Tongue (tissue), 2 donors: Measurements from ENCODE around the gene ATXN3. TPM values are rescaled to one million over a fixed set of nuclear protein-coding genes. Genes with fewer than 3 reads are reported as not detected.

Experiments
- DNase-seq: peaks from one replicate; pipeline ENCODE4 v3.0.0-alpha.2; 2015
- total RNA-seq: library from RNA; depleted of rRNA; stranded (reverse); fragments of >200 nt; gene quantifications from one replicate; pipeline ENCODE4 v1.2.3, GENCODE V29; 2014

ATXN3 gene
- 56.2 TPM for total RNA-seq

GRCh38 chr14:92106143-92106926 is at the start of gene ATXN3:
TSS of gene ATXN3 (minus strand) at chr14:92106582. CDS start at chr14:92106552, 30 bp downstream.
- DNase-seq, result peak; percentile 99

- no peak for DNase-seq
Measured at GRCh38 chr14:92154283-92154942, 48.0 kb upstream of the ATXN3 start.

- DNase-seq, result no peak
Measured at GRCh38 chr14:92153581-92153980, 47.2 kb upstream of the ATXN3 start.

GRCh38 chr14:92144708-92145107 is 38.3 kb upstream of the ATXN3 start:
- DNase-seq, result no peak

- DNase-seq, result no peak
Measured at GRCh38 chr14:92143962-92144361, 37.6 kb upstream of the ATXN3 start.

- no peak for DNase-seq
Measured at GRCh38 chr14:92143309-92143708, 36.9 kb upstream of the ATXN3 start.

GRCh38 chr14:92135269-92135668 is 28.9 kb upstream of the ATXN3 start:
- DNase-seq, result peak; percentile 64

GRCh38 chr14:92134456-92134855 is 28.1 kb upstream of the ATXN3 start:
- no peak for DNase-seq

GRCh38 chr14:92122761-92123160 is 16.4 kb upstream of the ATXN3 start:
- DNase-seq, result peak; percentile 4

- peak; percentile 68 for DNase-seq
Measured at GRCh38 chr14:92122351-92122677, 15.9 kb upstream of the ATXN3 start.

GRCh38 chr14:92121670-92122350 is 15.4 kb upstream of the ATXN3 start, which contains the start of the genes CPSF2 and NDUFB1:
TSS of gene CPSF2 (plus strand) at chr14:92121969. CDS start at chr14:92130985, 9,016 bp downstream.
TSS of gene NDUFB1 (minus strand) at chr14:92121706. CDS start at chr14:92117637, 4,069 bp downstream.
- DNase-seq, result peak; percentile 91

- no peak for DNase-seq
Measured at GRCh38 chr14:92121207-92121669, 14.9 kb upstream of the ATXN3 start.

- no peak for DNase-seq
Measured at GRCh38 chr14:92109490-92109889, 3.1 kb upstream of the ATXN3 start.

GRCh38 chr14:92108345-92109254 is 2.2 kb upstream of the ATXN3 start:
- DNase-seq, result no peak

GRCh38 chr14:92105893-92106142 is 564 bp downstream of the ATXN3 start:
- DNase-seq, result no peak

- DNase-seq, result no peak
Measured at GRCh38 chr14:92105073-92105892, 1.1 kb downstream of the ATXN3 start.

GRCh38 chr14:92103363-92103989 is 2.9 kb downstream of the ATXN3 start:
- DNase-seq, result no peak

- no peak for DNase-seq
Measured at GRCh38 chr14:92099802-92100201, 6.6 kb downstream of the ATXN3 start.

- no peak for DNase-seq
Measured at GRCh38 chr14:92093320-92093719, 13.1 kb downstream of the ATXN3 start.

GRCh38 chr14:92088494-92088893 is 17.9 kb downstream of the ATXN3 start:
- DNase-seq, result no peak

- DNase-seq, result no peak
Measured at GRCh38 chr14:92074555-92074954, 31.8 kb downstream of the ATXN3 start.
